OCI-M2 (cell line): ENCODE measurements around the gene CHST2.

Source experiments
- DNase-seq: peaks from one replicate; lab custom pipeline; 2025; ENCODE audit not compliant: unreplicated experiment; lab: John Stamatoyannopoulos, UW

Gene CHST2

DNA sequence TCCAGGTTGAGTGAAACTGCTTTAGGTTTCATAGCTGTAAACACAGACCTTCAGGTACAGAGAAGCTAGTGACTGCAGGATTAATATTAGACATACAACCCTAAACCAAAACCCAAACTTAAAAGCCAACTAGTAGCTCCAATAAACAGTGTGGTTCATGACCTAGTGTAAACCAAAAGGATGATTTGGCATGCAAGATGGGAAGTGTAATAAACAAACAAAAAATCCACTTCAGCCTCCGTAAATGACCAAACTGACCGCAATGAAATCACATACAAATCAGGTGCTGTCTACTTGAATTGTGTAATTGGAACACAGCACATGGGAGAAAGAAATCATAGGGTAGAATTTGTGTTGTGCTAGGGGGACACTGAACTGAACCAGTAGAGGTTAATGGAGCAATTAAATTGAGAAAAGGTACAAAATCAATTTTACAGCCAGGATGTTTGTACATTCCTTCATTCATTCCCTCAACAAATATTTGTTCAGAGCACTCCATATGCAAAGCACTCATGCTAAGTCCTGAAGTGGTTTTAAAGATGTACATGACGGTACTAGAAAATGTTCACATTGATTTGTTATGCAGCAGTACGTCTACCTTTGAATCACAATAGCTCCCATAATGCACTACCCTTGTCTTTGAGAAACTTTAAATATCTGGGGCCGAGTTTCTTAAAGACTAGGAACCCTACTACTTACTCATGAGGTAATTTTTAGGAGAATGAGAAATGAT is 21.4 kb upstream of the CHST2 start:
- DNase-seq: no peak

DNA sequence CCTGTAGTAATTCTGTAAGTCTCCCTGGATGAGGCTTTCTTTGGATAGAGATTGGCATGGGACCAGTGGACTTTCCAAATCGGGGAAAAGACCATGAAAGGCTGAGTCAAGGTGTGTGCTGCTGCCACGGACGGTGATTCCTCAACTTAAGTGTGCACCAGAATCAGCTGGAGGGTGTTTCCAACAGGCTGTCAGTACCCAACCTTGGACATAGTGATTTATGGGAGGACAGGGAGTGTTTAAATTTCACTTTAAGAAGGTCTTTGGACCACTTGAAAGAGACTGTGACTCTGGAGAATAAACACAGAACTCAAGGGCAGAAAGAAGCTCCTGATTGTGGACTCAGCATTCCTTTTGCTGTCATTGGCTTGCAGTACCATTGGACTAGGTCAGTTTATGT is 20.4 kb upstream of the CHST2 start:
- DNase-seq: no peak

DNA sequence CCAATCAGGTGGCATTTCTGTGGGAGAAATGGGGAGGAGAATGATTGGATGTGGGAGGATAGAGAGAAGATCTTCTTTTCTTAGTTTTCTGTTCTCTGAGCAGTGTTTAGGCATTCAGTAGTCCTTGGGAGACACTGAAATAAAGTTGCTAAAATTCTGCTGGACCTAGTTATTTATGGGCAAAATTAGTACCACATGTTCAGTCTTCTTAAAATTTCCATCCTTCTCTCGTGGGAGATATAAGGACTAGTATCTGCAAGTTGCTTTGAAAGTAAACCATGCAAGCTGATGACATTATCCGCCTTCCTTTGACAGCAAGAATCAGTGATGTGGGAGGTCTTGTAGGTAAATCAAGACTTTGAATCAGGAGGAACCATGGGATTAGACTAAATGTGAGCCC is 19.9 kb upstream of the CHST2 start:
- no peak for DNase-seq

DNA sequence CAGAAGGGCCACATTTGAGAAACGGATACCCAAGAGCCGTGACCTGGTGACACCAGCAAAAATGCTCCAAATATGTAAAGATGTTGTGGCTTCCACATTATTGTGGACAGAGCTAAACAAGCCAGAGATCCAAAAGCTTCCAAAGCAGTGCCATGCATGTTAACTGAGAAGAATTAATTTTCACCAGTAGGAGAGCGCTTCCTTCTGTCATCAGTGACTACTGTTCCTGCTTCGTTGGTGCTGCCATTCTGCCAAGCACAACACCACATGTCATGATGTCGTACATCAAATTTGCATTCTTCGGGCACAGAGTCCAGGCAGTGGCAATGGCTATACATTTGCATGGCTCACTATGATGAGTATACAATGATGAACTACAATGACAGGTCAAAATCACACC is 19.1 kb upstream of the CHST2 start:
- no peak for DNase-seq

DNA sequence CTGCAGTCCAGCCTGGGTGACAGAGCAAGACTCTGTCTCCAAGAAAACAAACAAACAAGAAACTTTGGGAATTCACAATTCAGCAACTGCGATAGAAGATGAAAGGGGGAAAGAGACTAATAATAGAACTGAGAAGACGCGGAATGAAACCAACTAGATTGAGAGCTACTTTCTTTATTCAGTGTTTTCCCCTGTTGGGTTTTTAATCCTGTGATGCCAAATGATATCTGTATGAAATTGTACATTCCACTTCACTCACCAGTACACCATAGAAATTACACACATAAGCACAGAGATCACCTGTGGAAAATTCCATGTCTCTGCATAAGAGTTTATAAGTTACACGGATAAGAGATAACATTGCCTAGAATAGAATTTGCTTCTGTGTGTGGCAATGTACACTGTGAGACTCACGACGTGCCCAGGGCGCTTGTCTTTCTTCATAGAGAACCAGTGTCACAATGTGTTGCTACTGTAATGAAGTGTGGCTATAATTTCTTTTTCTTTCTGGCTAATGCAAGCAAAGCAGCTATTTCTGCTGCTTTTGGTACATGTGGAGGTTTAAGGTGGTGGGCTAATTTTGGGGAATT is 17.7 kb upstream of the CHST2 start:
- DNase-seq: no peak

DNA sequence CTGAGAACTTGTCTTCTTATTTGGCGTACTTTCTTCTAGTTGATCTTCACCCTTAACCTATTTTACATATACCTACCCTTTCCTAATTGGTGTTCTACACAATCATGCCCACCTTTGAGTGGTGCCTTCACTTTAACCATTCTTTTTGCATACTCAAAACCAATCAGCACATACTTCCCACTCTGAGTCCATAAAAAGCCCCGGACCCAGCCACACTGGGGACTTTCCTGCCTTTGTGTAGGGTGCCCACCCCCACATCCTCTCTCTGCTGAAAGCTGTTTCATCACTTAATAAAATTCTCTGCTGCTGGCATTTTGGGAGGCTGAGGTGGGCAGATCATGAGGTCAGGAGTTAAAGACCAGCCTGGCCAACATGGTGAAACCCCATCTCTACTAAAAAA is 15.9 kb upstream of the CHST2 start:
- DNase-seq: no peak

DNA sequence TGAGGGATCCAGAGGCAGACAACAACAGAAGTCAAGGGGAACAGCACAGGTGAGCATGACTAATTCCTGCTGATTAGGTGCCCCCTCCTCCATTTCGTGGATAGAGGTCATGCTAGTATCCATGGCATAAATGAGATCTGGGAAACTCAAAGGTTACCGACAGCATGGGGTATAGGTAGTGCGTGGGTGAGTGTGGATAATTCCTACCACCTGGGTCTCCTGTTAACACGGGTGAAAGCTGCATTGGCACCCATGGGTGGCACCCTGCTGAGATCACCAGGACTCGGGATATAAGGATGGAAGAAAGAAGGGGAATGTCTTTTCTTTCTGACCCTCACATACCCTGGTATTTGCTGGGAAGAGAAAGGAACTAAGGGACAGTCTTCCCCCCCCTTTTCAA is 14.4 kb upstream of the CHST2 start:
- no peak for DNase-seq

DNA sequence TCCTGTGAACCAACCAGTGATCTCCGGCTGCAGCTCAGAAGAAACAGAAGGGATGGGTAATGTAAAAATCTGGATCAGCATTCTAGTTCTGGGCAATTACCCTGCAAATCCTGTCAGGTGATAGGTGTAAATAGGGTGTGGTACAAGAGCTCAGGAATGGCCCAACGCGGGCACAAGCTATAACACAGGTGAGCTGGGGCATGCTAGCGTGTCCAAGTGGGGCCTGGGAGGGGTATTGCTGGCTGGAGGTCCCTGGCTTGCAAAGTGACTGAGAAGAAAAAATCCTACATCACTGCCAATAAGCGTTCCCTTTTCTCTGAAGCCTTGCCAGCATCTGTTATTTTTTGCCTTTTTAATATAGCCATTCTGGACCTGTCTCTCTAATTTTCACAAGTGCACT is 9.7 kb upstream of the CHST2 start:
- DNase-seq: no peak

DNA sequence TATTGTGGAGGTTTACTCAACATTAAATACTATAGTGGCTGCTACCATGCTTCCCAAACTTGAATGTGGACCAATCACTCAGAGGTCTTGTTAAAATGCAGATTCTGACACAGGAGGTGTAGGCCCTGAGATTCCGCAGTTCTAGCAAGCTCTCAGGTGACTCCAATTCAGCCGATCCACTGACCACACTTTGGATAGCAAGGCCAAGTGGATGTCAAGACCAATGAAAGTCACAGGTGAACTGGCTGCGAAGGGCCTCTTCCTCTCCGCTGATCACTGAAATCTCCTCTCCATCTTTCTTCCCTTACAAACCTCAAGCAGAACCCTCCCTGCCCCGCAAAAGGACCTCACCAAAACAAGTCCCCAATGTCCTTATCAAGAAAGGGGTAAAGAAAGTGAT is 9.2 kb upstream of the CHST2 start:
- no peak for DNase-seq

DNA sequence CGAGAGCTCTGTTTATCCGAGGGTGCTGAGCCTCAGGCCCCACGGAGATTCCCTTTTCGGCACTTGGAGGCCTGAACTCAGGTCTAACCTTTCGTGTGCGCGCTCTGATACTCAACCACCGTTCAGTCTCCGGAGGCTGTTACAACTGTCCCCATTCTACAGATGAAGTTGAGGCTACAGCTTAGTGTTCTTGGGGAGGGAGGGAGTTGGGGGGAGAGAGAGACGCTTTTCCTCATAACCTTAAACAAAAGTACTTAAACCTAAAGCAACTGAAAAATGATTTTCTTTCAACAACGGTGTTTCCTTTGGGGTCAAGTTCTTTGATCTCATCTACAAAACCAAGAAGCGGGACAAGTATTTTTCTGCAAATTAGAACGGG is 952 bp upstream of the CHST2 start:
- no peak for DNase-seq

DNA sequence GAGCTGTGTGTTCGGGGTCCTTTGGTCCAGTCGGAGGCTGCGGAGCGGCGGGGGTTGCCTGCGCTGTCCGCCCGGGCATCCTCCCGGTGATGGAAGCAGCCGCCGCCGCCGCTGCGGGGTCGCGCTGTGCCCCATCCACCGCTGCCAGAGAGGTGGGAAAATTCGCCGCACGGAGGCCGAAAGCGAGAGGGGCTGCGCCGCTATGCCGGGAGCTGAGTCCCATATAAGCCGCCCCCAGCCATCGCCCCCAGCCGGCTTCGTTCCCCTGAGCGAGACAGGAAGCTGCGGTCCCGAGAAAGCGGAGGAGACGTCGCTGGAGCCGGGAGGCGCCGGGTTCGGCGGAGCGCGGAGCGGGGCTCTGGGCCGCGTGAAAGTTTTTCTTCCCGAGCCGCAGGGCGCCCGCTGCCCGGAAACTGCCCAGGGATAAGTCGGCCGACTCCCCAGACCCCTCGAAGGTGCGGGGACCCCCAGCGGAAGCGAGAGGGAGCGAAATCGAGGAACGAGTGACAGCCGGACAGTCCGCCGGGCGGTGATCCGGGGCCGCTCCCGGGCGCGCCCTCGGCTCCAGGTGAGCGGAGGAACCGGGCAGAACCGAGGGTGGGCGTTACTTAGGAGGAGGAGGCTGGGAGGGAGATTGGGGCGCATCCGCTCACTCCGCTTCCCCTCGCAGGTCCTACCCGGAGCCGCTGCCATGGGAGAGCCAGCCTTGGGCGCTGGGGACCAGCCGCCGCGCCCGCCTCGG is 574 bp downstream of the CHST2 start:
- no peak for DNase-seq

DNA sequence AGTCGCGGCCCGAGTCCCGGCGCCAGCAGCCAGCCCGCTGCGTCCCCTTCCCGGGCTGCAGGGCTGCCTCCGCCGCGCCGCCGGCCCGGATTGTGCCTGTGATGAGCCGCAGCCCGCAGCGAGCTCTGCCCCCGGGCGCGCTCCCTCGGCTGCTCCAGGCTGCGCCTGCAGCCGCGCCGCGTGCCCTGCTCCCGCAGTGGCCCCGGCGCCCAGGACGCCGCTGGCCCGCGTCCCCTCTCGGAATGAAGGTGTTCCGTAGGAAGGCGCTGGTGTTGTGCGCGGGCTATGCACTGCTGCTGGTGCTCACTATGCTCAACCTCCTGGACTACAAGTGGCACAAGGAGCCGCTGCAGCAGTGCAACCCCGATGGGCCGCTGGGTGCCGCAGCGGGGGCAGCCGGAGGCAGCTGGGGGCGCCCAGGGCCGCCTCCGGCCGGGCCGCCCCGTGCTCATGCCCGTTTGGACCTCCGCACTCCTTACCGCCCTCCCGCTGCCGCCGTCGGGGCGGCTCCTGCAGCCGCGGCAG is 1.2 kb downstream of the CHST2 start:
- DNase-seq: no peak

DNA sequence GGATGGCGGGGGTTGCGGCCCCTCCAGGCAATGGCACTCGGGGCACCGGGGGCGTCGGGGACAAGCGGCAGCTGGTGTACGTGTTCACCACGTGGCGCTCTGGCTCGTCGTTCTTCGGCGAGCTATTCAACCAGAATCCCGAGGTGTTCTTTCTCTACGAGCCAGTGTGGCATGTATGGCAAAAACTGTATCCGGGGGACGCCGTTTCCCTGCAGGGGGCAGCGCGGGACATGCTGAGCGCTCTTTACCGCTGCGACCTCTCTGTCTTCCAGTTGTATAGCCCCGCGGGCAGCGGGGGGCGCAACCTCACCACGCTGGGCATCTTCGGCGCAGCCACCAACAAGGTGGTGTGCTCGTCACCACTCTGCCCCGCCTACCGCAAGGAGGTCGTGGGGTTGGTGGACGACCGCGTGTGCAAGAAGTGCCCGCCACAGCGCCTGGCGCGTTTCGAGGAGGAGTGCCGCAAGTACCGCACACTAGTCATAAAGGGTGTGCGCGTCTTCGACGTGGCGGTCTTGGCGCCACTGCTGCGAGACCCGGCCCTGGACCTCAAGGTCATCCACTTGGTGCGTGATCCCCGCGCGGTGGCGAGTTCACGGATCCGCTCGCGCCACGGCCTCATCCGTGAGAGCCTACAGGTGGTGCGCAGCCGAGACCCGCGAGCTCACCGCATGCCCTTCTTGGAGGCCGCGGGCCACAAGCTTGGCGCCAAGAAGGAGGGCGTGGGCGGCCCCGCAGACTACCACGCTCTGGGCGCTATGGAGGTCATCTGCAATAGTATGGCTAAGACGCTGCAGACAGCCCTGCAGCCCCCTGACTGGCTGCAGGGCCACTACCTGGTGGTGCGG is 1.9 kb downstream of the CHST2 start:
- DNase-seq: no peak

DNA sequence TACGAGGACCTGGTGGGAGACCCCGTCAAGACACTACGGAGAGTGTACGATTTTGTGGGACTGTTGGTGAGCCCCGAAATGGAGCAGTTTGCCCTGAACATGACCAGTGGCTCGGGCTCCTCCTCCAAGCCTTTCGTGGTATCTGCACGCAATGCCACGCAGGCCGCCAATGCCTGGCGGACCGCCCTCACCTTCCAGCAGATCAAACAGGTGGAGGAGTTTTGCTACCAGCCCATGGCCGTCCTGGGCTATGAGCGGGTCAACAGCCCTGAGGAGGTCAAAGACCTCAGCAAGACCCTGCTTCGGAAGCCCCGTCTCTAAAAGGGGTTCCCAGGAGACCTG is 2.5 kb downstream of the CHST2 start:
- DNase-seq: no peak

DNA sequence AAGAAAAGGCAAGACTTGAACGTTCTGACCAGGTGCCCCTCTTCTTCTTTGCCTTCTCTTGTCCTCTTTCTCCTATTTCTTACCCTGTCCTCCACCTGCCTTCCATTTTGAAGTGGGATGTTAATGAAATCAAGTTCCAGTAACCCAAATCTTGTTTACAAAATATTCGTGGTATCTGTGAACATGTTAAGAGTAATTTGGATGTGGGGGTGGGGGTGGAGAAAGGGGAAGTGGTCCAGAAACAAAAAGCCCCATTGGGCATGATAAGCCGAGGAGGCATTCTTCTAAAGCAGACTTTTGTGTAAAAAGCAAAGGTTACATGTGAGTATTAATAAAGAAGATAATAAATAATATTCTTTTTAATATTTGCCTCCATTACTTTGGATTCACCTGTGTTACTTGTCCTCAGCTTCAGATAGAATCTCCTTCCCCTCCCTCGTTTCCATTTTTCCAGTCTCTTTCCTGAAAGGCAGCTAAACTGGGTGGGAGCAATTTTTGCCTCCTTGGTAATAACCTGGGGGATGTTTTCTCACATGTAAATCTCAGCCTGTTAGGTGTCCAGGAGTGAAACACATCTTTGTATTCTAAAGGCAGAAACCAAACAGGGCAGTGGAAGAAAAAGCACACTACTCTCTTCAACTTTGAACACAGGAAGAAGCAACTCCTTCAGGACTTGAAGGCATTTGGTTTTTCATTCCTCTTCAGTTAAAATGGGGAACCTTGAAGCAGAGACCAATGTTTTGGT is 3.2 kb downstream of the CHST2 start:
- DNase-seq: no peak

DNA sequence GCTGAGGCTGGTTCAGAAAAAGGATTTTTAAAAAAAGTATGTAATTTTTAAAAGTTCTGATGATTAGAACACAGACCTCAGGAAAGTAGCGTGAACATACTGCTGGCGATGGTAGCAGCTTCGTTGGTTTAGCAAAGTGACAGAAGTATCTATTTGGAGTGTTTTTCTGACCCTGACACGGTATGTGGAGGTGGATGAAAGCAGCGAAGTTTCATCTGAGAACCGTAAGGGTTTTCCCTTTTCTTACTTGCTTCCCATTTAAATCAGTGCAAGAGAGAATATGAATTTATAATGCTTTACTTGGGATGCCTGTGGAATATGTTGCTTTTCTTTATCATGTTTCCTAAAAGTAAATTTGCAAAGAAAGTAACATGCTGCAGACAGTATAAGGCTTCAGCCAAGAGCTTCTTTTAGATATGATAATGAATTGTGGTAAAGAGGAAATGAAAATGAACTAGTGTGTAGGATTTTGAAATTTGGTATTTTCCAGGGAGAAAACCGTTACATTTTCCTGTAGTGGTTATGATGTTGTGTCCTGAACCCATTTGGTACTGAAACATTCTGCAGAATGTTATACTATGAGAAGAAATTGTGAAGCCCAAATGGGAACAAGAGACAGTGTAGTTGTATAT is 3.9 kb downstream of the CHST2 start:
- DNase-seq: no peak

DNA sequence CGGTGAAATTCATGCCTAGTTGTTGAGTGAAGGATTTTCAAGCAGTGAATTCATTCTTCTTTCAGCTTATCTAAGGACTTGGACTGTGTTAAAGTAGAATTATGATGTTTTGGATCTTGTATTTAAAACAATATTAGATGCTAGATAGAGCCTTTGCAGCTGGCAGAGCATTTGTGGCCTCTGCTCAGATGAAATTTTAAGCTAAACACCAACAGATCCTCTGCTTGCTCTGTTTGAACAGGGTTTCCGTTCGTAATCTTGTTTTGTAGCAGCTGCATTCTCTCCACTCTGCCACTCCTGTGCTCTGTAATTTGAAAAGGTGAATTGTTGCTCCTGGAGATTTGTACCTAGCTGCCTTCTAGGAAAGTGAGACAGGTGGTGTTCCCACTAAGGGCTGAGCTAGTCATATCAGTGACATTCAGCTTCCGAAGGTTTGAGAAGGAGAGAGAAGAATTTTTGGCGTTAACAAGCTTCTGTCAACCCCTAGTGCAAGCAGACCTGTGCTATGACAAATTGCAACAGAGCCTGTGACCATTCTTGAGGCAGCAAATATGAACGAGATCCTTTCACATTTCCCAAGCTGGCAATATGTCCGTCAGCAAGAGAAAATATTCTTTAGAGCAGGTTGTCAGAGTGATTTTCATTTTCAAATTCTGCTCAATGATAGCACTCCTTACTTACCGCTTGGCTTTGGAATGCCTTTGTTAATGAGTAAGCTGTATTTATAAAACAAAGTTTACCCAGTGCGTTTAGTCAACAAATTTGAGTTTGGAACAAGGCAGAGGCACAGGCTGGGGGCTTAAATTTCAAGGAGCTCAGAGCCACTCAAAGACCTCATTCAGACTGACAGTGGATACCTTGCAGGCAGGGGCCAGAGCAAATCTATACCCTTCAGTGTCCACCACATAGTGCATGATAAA is 5.3 kb downstream of the CHST2 start:
- no peak for DNase-seq

DNA sequence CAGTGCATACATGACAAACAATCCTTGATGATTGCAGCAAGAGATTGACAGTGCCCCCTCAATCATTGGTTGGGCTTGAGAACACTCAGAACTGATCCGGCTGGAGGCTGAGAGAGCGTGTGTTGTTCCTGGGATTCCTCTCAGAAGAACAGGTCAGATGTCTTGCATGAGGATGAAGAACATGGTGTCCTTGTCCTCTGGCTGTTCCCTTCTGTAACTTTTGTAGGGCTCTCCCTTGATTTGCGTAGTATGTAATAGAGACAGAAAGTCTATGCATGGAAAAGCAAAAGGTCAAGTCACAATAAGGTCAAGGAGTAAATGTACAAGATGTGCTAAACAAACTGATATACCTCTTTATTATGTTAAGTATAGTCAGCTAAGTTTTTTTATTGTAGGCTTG is 8.2 kb downstream of the CHST2 start:
- DNase-seq: no peak

DNA sequence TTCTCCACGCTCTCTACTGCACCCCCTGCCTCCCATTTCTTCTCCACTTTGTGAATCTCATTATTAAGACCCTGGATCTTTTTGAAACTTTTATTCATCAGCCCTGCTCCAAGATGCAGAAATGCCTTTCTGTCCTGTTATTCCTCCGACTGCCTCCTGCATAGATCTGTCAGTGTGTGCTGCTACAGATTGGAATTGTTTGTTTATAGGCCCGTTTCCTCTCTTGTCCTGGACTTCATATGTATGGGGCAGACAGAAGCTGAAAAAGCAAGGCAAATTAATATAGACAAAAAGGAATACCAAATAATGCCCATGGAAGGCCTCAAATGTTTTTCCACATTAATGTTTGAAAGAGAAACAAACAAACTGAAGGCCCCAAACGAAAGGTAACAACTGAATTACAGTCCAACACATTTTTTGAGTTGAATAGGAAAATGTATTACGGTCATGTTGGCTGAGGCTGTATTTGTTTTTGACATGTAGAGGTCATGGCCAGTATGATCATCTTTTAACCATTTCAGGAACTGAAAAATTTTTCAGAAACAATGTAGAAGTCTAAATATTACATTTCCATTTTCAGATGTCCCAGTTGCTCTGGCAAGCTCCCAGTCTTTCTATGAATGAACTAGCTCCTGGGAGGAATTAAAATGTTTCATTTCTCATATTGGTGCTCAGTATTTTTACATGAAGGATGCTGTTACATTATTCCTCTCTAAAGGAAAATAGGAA is 8.8 kb downstream of the CHST2 start:
- no peak for DNase-seq
